B cell (primary cell): ENCODE results near the gene GABRP.

ENCODE experiments used
- CTCF ChIP-seq: fragments of 200-600 bp; IDR thresholded peaks from one replicate; pipeline ENCODE4 v1.8.0; 2022; ENCODE audit warnings: antibody characterized with exemption, mild to moderate bottlenecking
- EZH2 ChIP-seq: IDR thresholded peaks from 2 replicates; pipeline ENCODE4 v1.6.1; 2012; ENCODE audit warnings: borderline replicate concordance, low read depth, mild to moderate bottlenecking, moderate library complexity, low read length; ENCODE audit not compliant: insufficient read depth, poor library complexity, severe bottlenecking

GRCh38 chr5:170756691-170757090, 26.8 kb upstream of the GABRP start:
- TF ChIP-seq CTCF, result no peak
- no peak for TF ChIP-seq EZH2
